ENCODE data around the gene PCDHB7.
"Not testable (repeated sequence)": the region's sequence is repeated elsewhere in the genome, so short reads cannot be mapped to it uniquely, and the experiment has no call there.

PCDHB7 gene

GRCh38 chr5:141208478-141208877 is 36.0 kb downstream of the PCDHB7 start, which contains the start of gene PCDHB12:
TSS of gene PCDHB12 (plus strand) at chr5:141208719. CDS start at chr5:141208908, 189 bp downstream.
- H3K9me3 ChIP-seq (ENCODE audit: insufficient read depth, low read length), result no peaks in the 10 kb centered on the region
- no peak within 1 kb of the TSS for H3K4me3 ChIP-seq (ENCODE audit: low read length)
- no peak within 1 kb of the TSS for H3K4me2 ChIP-seq (ENCODE audit: low read length)

GRCh38 chr5:141210281-141210680 is 37.8 kb downstream of the PCDHB7 start:
- not testable (repeated sequence) for H3K4me2 ChIP-seq (ENCODE audit: low read length); H3K27ac ChIP-seq (ENCODE audit: low read length); H3K27me3 ChIP-seq (ENCODE audit: low read depth, low read length); H3K4me1 ChIP-seq (ENCODE audit: low read length); H3K4me3 ChIP-seq (ENCODE audit: low read length); H4K20me1 ChIP-seq (ENCODE audit: insufficient read depth, low read length); H3K79me2 ChIP-seq (ENCODE audit: low read length); H3K36me3 ChIP-seq (replicated peaks; ENCODE audit: low read depth, low read length); H2AFZ ChIP-seq (ENCODE audit: low read depth, low read length); H3K9ac ChIP-seq (ENCODE audit: low read length); H3K9me3 ChIP-seq (ENCODE audit: insufficient read depth, low read length)

More at GRCh38 chr5:141208478-141208877, 36.0 kb downstream of the PCDHB7 start, which contains the start of gene PCDHB12:
- H3K27ac ChIP-seq (ENCODE audit: low read length), result no peak within 1 kb of the TSS
- no peaks in the 10 kb centered on the region for H3K27me3 ChIP-seq (ENCODE audit: low read depth, low read length)
- H3K79me2 ChIP-seq (ENCODE audit: low read length), result no peaks in the 10 kb centered on the region
- no peaks in the 10 kb centered on the region for H3K4me1 ChIP-seq (ENCODE audit: low read length)
- no peaks in the 10 kb centered on the region for H4K20me1 ChIP-seq (ENCODE audit: insufficient read depth, low read length)
- no peaks in the 10 kb centered on the region for H3K36me3 ChIP-seq (replicated peaks; ENCODE audit: low read depth, low read length)
- no peak within 1 kb of the TSS for H3K9ac ChIP-seq (ENCODE audit: low read length)
- TF ChIP-seq CTCF (IDR thresholded peaks at IDR 0.05; ENCODE audit: low read depth, low read length), result no peak
- no peak for TF ChIP-seq EZH2phosphoT487 (IDR thresholded peaks at IDR 0.05; ENCODE audit: low read depth)
- no peak within 1 kb of the TSS for H2AFZ ChIP-seq (ENCODE audit: low read depth, low read length)

- not testable (repeated sequence) for H3K9ac ChIP-seq (ENCODE audit: low read length); H2AFZ ChIP-seq (ENCODE audit: low read depth, low read length); H3K27me3 ChIP-seq (ENCODE audit: low read depth, low read length); H3K36me3 ChIP-seq (replicated peaks; ENCODE audit: low read depth, low read length); H3K4me2 ChIP-seq (ENCODE audit: low read length); H3K4me3 ChIP-seq (ENCODE audit: low read length); H3K79me2 ChIP-seq (ENCODE audit: low read length); H3K4me1 ChIP-seq (ENCODE audit: low read length); H3K9me3 ChIP-seq (ENCODE audit: insufficient read depth, low read length); H4K20me1 ChIP-seq (ENCODE audit: insufficient read depth, low read length); H3K27ac ChIP-seq (ENCODE audit: low read length)
These were observed 38.4 kb downstream of the PCDHB7 start for GRCh38 chr5:141210849-141211248.

GRCh38 chr5:141213656-141214339 is 41.4 kb downstream of the PCDHB7 start, which contains the start of gene PCDHB13:
TSS of gene PCDHB13 (plus strand) at chr5:141213919. CDS start at chr5:141214124, 205 bp downstream.
- H3K9me3 ChIP-seq (ENCODE audit: insufficient read depth, low read length); H3K9ac ChIP-seq (ENCODE audit: low read length); H3K4me3 ChIP-seq (ENCODE audit: low read length): not testable (repeated sequence)

GRCh38 chr5:141214583-141214982 is 42.1 kb downstream of the PCDHB7 start:
- H3K27ac ChIP-seq (ENCODE audit: low read length); H3K27me3 ChIP-seq (ENCODE audit: low read depth, low read length); H3K36me3 ChIP-seq (replicated peaks; ENCODE audit: low read depth, low read length); H3K4me2 ChIP-seq (ENCODE audit: low read length); H4K20me1 ChIP-seq (ENCODE audit: insufficient read depth, low read length); H2AFZ ChIP-seq (ENCODE audit: low read depth, low read length); H3K9ac ChIP-seq (ENCODE audit: low read length); H3K4me1 ChIP-seq (ENCODE audit: low read length); H3K4me3 ChIP-seq (ENCODE audit: low read length); H3K9me3 ChIP-seq (ENCODE audit: insufficient read depth, low read length); H3K79me2 ChIP-seq (ENCODE audit: low read length): not testable (repeated sequence)

More at GRCh38 chr5:141213656-141214339, 41.4 kb downstream of the PCDHB7 start, which contains the start of gene PCDHB13:
- not testable (repeated sequence) for H3K36me3 ChIP-seq (replicated peaks; ENCODE audit: low read depth, low read length); H3K79me2 ChIP-seq (ENCODE audit: low read length); H3K27me3 ChIP-seq (ENCODE audit: low read depth, low read length); H3K4me2 ChIP-seq (ENCODE audit: low read length); H3K27ac ChIP-seq (ENCODE audit: low read length); H2AFZ ChIP-seq (ENCODE audit: low read depth, low read length); H4K20me1 ChIP-seq (ENCODE audit: insufficient read depth, low read length); H3K4me1 ChIP-seq (ENCODE audit: low read length)

- not testable (repeated sequence) for H3K27me3 ChIP-seq (ENCODE audit: low read depth, low read length); H3K4me2 ChIP-seq (ENCODE audit: low read length); H3K27ac ChIP-seq (ENCODE audit: low read length); H2AFZ ChIP-seq (ENCODE audit: low read depth, low read length); H3K4me1 ChIP-seq (ENCODE audit: low read length); H3K9me3 ChIP-seq (ENCODE audit: insufficient read depth, low read length); H3K9ac ChIP-seq (ENCODE audit: low read length); H3K4me3 ChIP-seq (ENCODE audit: low read length); H4K20me1 ChIP-seq (ENCODE audit: insufficient read depth, low read length); H3K36me3 ChIP-seq (replicated peaks; ENCODE audit: low read depth, low read length); H3K79me2 ChIP-seq (ENCODE audit: low read length)
These were observed 43.1 kb downstream of the PCDHB7 start for GRCh38 chr5:141215504-141215903.

GRCh38 chr5:141216035-141216434 is 43.6 kb downstream of the PCDHB7 start:
- H3K27ac ChIP-seq (ENCODE audit: low read length); H3K4me2 ChIP-seq (ENCODE audit: low read length); H3K4me1 ChIP-seq (ENCODE audit: low read length); H3K9me3 ChIP-seq (ENCODE audit: insufficient read depth, low read length); H3K4me3 ChIP-seq (ENCODE audit: low read length); H3K79me2 ChIP-seq (ENCODE audit: low read length); H3K27me3 ChIP-seq (ENCODE audit: low read depth, low read length); H2AFZ ChIP-seq (ENCODE audit: low read depth, low read length); H4K20me1 ChIP-seq (ENCODE audit: insufficient read depth, low read length); H3K9ac ChIP-seq (ENCODE audit: low read length); H3K36me3 ChIP-seq (replicated peaks; ENCODE audit: low read depth, low read length): not testable (repeated sequence)

All from OCI-LY3 (cell line).